HEK293 (cell line): ENCODE measurements around the gene DSP.

Experiments
- EGR2 ChIP-seq: fragments of 450-650 bp; formaldehyde crosslinking; IDR thresholded peaks from 2 replicates; pipeline ENCODE4 v1.5.1; 2016; ENCODE audit warnings: low read depth, missing biosample characterization, missing genetic modification characterization
- GFI1B ChIP-seq: fragments of 450-650 bp; formaldehyde crosslinking; IDR thresholded peaks from 2 replicates; pipeline ENCODE4 v1.5.1; 2016; ENCODE audit warnings: missing biosample characterization, missing genetic modification characterization
- HOXD13 ChIP-seq: sonication (generic); formaldehyde crosslinking; IDR thresholded peaks from 2 replicates; pipeline ENCODE4 v1.8.0; 2022; ENCODE audit warnings: missing genetic modification reagents, borderline replicate concordance
- KLF7 ChIP-seq: fragments of 450-650 bp; formaldehyde crosslinking; IDR thresholded peaks from 2 replicates; pipeline ENCODE4 v1.5.1; 2016; ENCODE audit warnings: missing biosample characterization, missing genetic modification characterization, borderline replicate concordance
- KLF9 ChIP-seq: fragments of 450-650 bp; formaldehyde crosslinking; IDR thresholded peaks from 2 replicates; pipeline ENCODE4 v1.5.1; 2016; ENCODE audit warnings: missing biosample characterization, missing genetic modification characterization, low read depth
- PATZ1 ChIP-seq: fragments of 450-650 bp; formaldehyde crosslinking; IDR thresholded peaks from 2 replicates; pipeline ENCODE4 v1.5.1; 2016; ENCODE audit warnings: missing biosample characterization, missing genetic modification characterization
- SP2 ChIP-seq: fragments of 450-650 bp; formaldehyde crosslinking; IDR thresholded peaks from 2 replicates; pipeline ENCODE4 v1.5.1; 2016; ENCODE audit warnings: missing biosample characterization, missing genetic modification characterization
- ZBTB17 ChIP-seq: fragments of 450-650 bp; formaldehyde crosslinking; IDR thresholded peaks from 2 replicates; pipeline ENCODE4 v1.5.1; 2016; ENCODE audit warnings: missing biosample characterization, missing genetic modification characterization
- ZBTB20 ChIP-seq: fragments of 450-650 bp; formaldehyde crosslinking; IDR thresholded peaks from 2 replicates; pipeline ENCODE4 v1.5.1; 2016; ENCODE audit warnings: missing biosample characterization, missing genetic modification characterization
- ZBTB48 ChIP-seq: fragments of 450-650 bp; formaldehyde crosslinking; IDR thresholded peaks from 2 replicates; pipeline ENCODE4 v1.5.1; 2016; ENCODE audit warnings: missing biosample characterization, missing genetic modification characterization
- ZFP37 ChIP-seq: fragments of 450-650 bp; formaldehyde crosslinking; IDR thresholded peaks from 2 replicates; pipeline ENCODE4 v1.5.1; 2016; ENCODE audit warnings: missing biosample characterization, missing genetic modification characterization
- ZFP69B ChIP-seq: fragments of 450-650 bp; formaldehyde crosslinking; IDR thresholded peaks from 2 replicates; pipeline ENCODE4 v1.5.1; 2016; ENCODE audit warnings: missing biosample characterization, missing genetic modification characterization
- ZNF121 ChIP-seq: fragments of 450-650 bp; formaldehyde crosslinking; IDR thresholded peaks from 2 replicates; pipeline ENCODE4 v1.5.1; 2016; ENCODE audit warnings: missing biosample characterization, missing genetic modification characterization
- ZNF157 ChIP-seq: fragments of 450-650 bp; formaldehyde crosslinking; IDR thresholded peaks from 2 replicates; pipeline ENCODE4 v1.5.1; 2016; ENCODE audit warnings: missing biosample characterization, missing genetic modification characterization
- ZNF221 ChIP-seq: fragments of 450-650 bp; formaldehyde crosslinking; IDR thresholded peaks from 2 replicates; pipeline ENCODE4 v1.5.1; 2017; ENCODE audit warnings: missing biosample characterization, missing genetic modification characterization, borderline replicate concordance
- ZNF24 ChIP-seq: fragments of 450-650 bp; formaldehyde crosslinking; IDR thresholded peaks from 2 replicates; pipeline ENCODE4 v1.5.1; 2016; ENCODE audit warnings: missing biosample characterization, missing genetic modification characterization
- ZNF248 ChIP-seq: fragments of 450-650 bp; formaldehyde crosslinking; IDR thresholded peaks from 2 replicates; pipeline ENCODE4 v1.5.1; 2017; ENCODE audit warnings: missing biosample characterization, missing genetic modification characterization
- ZNF324 ChIP-seq: fragments of 450-650 bp; formaldehyde crosslinking; IDR thresholded peaks from 2 replicates; pipeline ENCODE4 v1.5.1; 2016; ENCODE audit warnings: missing biosample characterization, missing genetic modification characterization
- ZNF423 ChIP-seq: fragments of 450-650 bp; formaldehyde crosslinking; IDR thresholded peaks from 2 replicates; pipeline ENCODE4 v1.5.1; 2016; ENCODE audit warnings: missing biosample characterization, missing genetic modification characterization
- ZNF426 ChIP-seq: fragments of 450-650 bp; formaldehyde crosslinking; IDR thresholded peaks from 2 replicates; pipeline ENCODE4 v1.5.1; 2017; ENCODE audit warnings: missing biosample characterization, missing genetic modification characterization, mild to moderate bottlenecking, inconsistent platforms, moderate library complexity
- ZNF449 ChIP-seq: fragments of 450-650 bp; formaldehyde crosslinking; IDR thresholded peaks from 2 replicates; pipeline ENCODE4 v1.5.1; 2017; ENCODE audit warnings: missing biosample characterization, mild to moderate bottlenecking, missing genetic modification characterization, moderate library complexity
- ZNF488 ChIP-seq: fragments of 450-650 bp; formaldehyde crosslinking; IDR thresholded peaks from 2 replicates; pipeline ENCODE4 v1.5.1; 2016; ENCODE audit warnings: missing biosample characterization, missing genetic modification characterization
- ZNF514 ChIP-seq: fragments of 450-650 bp; formaldehyde crosslinking; IDR thresholded peaks from 2 replicates; pipeline ENCODE4 v1.5.1; 2016; ENCODE audit warnings: missing biosample characterization, missing genetic modification characterization
- ZNF704 ChIP-seq: fragments of 450-650 bp; formaldehyde crosslinking; IDR thresholded peaks from 2 replicates; pipeline ENCODE4 v1.5.1; 2016; ENCODE audit warnings: missing biosample characterization, missing genetic modification characterization
- ZNF707 ChIP-seq: fragments of 450-650 bp; formaldehyde crosslinking; IDR thresholded peaks from 2 replicates; pipeline ENCODE4 v1.5.1; 2016; ENCODE audit warnings: missing biosample characterization, missing genetic modification characterization
- ZNF830 ChIP-seq: fragments of 450-650 bp; IDR thresholded peaks from 2 replicates; pipeline ENCODE4 v1.5.0; 2018; ENCODE audit warnings: missing biosample characterization, missing genetic modification characterization, low read depth, mild to moderate bottlenecking, moderate library complexity
- ZNF837 ChIP-seq: fragments of 450-650 bp; formaldehyde crosslinking; IDR thresholded peaks from 2 replicates; pipeline ENCODE4 v1.5.1; 2016; ENCODE audit warnings: missing biosample characterization, missing genetic modification characterization
- ZXDB ChIP-seq: fragments of 450-650 bp; formaldehyde crosslinking; IDR thresholded peaks from 2 replicates; pipeline ENCODE4 v1.5.1; 2016; ENCODE audit warnings: missing biosample characterization, missing genetic modification characterization
- TF ChIP-seq, protein P1 (sequence below): fragments of 450-650 bp; formaldehyde crosslinking; IDR thresholded peaks from 2 replicates; pipeline ENCODE4; 2016; ENCODE audit warnings: missing biosample characterization, missing genetic modification characterization
- TF ChIP-seq, protein P2 (sequence below): sonication (generic); formaldehyde crosslinking; IDR thresholded peaks from 2 replicates; pipeline ENCODE4 v1.8.1; 2022; ENCODE audit warnings: mild to moderate bottlenecking, moderate library complexity, missing genetic modification reagents
- TF ChIP-seq, protein P3 (sequence below): fragments of 450-650 bp; formaldehyde crosslinking; IDR thresholded peaks from 2 replicates; pipeline ENCODE4 v1.5.1; 2016; ENCODE audit warnings: missing biosample characterization, missing genetic modification characterization

Gene DSP

DNA sequence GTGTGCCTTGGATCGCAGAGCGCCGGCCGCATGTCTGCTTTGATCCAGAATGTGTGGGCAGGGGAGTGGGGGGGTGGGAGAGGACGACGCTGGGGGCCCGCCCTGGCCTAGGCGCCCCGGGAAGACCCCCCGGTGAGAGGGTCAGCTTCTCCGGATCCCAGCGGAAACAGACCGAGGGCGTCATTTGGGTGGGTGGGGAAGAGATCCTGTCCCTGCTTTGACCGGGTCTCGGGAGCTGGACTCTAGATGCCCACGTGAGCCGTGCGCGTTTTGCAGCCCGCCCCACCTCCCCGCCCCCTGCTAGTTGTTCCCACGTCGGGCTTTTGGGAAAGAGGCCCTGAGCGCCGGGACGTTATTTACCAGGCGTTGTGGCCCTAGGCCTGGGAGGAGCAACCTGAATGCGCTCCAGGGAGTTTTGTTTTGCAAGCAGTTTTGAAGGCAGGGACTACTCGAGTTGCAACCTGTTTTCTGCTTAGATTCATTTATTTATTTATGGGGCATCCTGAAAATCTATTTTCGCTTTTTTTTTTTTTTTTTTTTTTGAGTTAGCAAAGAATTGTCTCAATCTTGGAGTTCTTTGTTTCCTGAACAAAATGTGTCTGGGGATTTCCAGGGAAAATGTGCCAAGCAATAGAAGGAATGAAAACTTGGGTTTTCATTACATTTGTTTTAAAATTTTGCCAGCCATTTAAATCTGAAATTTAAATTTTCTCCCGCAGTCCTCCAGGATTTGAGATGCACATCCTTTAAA lies 1.6 kb downstream of the DSP start (continued):
- TF ChIP-seq PATZ1 (peak; percentile 91), ZNF707 (tag by site-specific recombination) (no peak), ZBTB20 (no peak; the same call in 1 of the 2 replicates), ZNF704 (tag by site-specific recombination) (no peak), ZBTB17 (tag by site-specific recombination) (no peak), KLF7 (tag by site-specific recombination) (peak; percentile 20; the same call in 1 of the 2 replicates), ZNF121 (tag by site-specific recombination) (no peak), ZNF221 (no peak), ZNF248 (tag by site-specific recombination) (no peak), HOXD13 (CRISPR knock-in tag) (no peak), ZXDB (tag by site-specific recombination) (peak; percentile 14; the same call in 1 of the 2 replicates), ZNF24 (tag by site-specific recombination) (0 out of 2 replicates have a peak, but pooled peaks have one; percentile 14), SP2 (peak; percentile 80), ZNF514 (no peak), ZNF830 (no peak), ZNF837 (tag by site-specific recombination) (no peak; the same call in 1 of the 2 replicates), ZNF423 (tag by site-specific recombination) (peak; percentile 79), ZNF426 (tag by site-specific recombination) (no peak), EGR2 (tag by site-specific recombination) (peak; percentile 86), ZFP69B (tag by site-specific recombination) (no peak), ZNF324 (tag by site-specific recombination) (no peak), GFI1B (tag by site-specific recombination) (no peak), ZFP37 (no peak), KLF9 (tag by site-specific recombination) (peak; percentile 74; the same call in 1 of the 2 replicates), ZNF488 (tag by site-specific recombination) (no peak), ZNF157 (tag by site-specific recombination) (no peak), ZNF449 (tag by site-specific recombination) (no peak), ZBTB48 (tag by site-specific recombination) (no peak)
- TF ChIP-seq, protein P1, sequence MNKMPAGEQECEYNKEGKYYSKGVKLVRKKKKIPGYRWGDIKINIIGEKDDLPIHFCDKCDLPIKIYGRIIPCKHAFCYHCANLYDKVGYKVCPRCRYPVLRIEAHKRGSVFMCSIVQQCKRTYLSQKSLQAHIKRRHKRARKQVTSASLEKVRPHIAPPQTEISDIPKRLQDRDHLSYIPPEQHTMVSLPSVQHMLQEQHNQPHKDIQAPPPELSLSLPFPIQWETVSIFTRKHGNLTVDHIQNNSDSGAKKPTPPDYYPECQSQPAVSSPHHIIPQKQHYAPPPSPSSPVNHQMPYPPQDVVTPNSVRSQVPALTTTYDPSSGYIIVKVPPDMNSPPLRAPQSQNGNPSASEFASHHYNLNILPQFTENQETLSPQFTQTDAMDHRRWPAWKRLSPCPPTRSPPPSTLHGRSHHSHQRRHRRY (tag by site-specific recombination): no peak
- TF ChIP-seq, protein P2, sequence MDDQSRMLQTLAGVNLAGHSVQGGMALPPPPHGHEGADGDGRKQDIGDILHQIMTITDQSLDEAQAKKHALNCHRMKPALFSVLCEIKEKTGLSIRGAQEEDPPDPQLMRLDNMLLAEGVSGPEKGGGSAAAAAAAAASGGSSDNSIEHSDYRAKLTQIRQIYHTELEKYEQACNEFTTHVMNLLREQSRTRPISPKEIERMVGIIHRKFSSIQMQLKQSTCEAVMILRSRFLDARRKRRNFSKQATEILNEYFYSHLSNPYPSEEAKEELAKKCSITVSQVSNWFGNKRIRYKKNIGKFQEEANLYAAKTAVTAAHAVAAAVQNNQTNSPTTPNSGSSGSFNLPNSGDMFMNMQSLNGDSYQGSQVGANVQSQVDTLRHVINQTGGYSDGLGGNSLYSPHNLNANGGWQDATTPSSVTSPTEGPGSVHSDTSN (CRISPR knock-in tag): no peak
- TF ChIP-seq, protein P3, sequence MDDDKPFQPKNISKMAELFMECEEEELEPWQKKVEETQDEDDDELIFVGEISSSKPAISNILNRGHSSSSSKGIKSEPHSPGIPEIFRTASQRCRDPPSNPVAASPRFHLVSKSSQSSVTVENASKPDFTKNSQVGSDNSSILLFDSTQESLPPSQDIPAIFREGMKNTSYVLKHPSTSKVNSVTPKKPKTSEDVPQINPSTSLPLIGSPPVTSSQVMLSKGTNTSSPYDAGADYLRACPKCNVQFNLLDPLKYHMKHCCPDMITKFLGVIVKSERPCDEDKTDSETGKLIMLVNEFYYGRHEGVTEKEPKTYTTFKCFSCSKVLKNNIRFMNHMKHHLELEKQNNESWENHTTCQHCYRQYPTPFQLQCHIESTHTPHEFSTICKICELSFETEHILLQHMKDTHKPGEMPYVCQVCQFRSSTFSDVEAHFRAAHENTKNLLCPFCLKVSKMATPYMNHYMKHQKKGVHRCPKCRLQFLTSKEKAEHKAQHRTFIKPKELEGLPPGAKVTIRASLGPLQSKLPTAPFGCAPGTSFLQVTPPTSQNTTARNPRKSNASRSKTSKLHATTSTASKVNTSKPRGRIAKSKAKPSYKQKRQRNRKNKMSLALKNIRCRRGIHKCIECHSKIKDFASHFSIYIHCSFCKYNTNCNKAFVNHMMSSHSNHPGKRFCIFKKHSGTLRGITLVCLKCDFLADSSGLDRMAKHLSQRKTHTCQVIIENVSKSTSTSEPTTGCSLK (tag by site-specific recombination): no peak
